Measurements from ENCODE around the gene EPHA4.

- TF ChIP-seq CTCF (IDR thresholded peaks at IDR 0.05; ENCODE audit: insufficient read depth, low read depth, low read length) (no peak), EZH2 (IDR thresholded peaks at IDR 0.05; ENCODE audit: insufficient read depth, low read length) (no peak)
Measured at GRCh38 chr2:221558107-221558506, 14.0 kb downstream of the EPHA4 start.
